ENCODE results near the gene MED29. TPM values are rescaled to one million over a fixed set of nuclear protein-coding genes. Genes with fewer than 3 reads are reported as not detected.

Gene MED29
- total RNA-seq, 4 donors from 2014 or later = 32.9 to 52.5 (median 37.6) TPM

DNA sequence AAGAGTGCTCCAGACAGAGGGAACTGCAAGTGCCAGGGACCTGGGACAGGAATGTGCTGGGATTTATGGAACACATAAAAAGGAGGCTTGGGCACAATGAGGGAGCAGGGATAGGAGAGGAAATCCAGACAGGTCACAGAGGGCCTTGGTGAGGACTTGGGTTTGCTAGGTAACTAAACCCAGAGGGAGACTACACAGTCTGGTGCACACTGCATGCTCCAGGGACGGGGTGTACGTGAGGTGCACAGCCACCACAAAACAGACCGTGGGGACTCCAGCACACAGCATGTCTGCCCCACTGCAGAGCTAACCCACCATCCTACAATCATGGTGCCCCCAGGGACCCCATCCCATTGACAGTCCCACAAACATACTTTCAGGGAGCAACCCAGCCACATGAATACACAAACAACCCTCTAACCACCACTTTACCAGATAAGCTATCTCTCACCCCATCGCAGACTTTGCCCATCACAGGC lies 9.9 kb downstream of the MED29 start:
- TF ChIP-seq POLR2A (IDR thresholded peaks at IDR 0.05) = no peak
- TF ChIP-seq, protein P1, sequence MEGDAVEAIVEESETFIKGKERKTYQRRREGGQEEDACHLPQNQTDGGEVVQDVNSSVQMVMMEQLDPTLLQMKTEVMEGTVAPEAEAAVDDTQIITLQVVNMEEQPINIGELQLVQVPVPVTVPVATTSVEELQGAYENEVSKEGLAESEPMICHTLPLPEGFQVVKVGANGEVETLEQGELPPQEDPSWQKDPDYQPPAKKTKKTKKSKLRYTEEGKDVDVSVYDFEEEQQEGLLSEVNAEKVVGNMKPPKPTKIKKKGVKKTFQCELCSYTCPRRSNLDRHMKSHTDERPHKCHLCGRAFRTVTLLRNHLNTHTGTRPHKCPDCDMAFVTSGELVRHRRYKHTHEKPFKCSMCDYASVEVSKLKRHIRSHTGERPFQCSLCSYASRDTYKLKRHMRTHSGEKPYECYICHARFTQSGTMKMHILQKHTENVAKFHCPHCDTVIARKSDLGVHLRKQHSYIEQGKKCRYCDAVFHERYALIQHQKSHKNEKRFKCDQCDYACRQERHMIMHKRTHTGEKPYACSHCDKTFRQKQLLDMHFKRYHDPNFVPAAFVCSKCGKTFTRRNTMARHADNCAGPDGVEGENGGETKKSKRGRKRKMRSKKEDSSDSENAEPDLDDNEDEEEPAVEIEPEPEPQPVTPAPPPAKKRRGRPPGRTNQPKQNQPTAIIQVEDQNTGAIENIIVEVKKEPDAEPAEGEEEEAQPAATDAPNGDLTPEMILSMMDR (IDR thresholded peaks at IDR 0.05) = no peak
- TF ChIP-seq EP300 (IDR thresholded peaks at IDR 0.05) = no peak
- no peaks in the 10 kb centered on the region for H3K27me3 ChIP-seq
- no peak for DNase-seq (ENCODE audit: low spot score in 2 of 2)
- peak overlapping the region in 1 of 4 donors; percentile 14 for H3K4me3 ChIP-seq
- H3K36me3 ChIP-seq = peaks cover 0 to 25% (median 0%) of the 10 kb centered on the region in 3 donors
- H3K9me3 ChIP-seq = no peaks in the 10 kb centered on the region
- WGBS, 2 donors = 67 to 82% methylated on average over 4 of the region's 4 CpGs
- H3K4me1 ChIP-seq = peaks cover 0 to 84% (median 57%) of the 10 kb centered on the region in 4 donors
- H3K27ac ChIP-seq = peak overlapping the region; percentile 94 to 100 (median 100)

DNA sequence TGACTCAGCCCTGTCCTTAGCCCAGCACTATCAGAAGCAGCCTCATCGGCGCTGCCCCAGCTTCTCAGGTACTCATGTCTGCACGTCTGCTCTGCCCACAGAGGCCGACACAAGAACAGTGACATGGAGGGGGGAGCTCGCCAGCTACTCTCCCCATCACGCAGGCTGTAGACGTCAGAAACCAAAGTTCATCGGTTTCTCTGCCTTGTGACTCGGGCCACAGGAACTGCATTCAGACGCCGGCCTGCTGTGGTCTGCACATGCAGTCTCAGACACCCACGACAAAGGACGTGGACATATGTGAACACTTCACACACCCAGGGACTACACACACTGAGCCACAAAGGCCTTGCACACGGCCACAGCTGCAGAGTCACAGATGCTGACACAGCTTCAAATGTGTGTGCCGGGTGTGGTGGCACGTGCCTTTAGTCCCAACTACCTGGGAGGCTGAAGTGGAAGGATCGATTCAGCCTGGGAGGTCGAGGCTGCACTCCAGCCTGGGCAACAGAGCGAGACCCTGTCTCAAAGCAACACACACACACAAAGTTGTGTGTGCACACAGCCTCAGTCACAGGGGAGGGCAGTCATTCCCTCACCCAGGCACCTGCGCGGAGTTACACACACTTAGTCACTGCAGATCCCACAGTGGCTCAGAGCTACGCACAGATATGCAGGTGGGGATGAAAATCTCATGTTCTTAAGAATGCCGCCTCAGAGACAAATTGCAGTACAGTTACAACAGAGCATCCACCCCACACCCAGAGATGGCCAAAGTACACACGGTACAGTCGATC lies 10.6 kb downstream of the MED29 start:
- Histone ChIP-seq H3K4me3 (peak overlapping the region in 2 of 4 donors; percentile 56 to 66), H3K27me3 (peaks cover 0 to 3% of the 10 kb centered on the region in 2 donors), H3K27ac (peak overlapping the region; percentile 94 to 100 (median 100)), H3K4me1 (peaks cover 0 to 85% (median 59%) of the 10 kb centered on the region in 4 donors), H3K9me3 (no peaks in the 10 kb centered on the region), H3K36me3 (peaks cover 0 to 20% (median 0%) of the 10 kb centered on the region in 3 donors)
- WGBS, 2 donors = 38 to 40% methylated on average over 23 to 25 of the region's 25 CpGs
- TF ChIP-seq, protein P1 (IDR thresholded peaks at IDR 0.05) = no peak
- TF ChIP-seq POLR2A (IDR thresholded peaks at IDR 0.05) (peak in 1 of 2 donors; percentile 19), EP300 (IDR thresholded peaks at IDR 0.05) (peak; percentile 30 to 65)
- DNase-seq (ENCODE audit: low spot score in 2 of 2) = peak in 1 of 2 donors; percentile 69

DNA sequence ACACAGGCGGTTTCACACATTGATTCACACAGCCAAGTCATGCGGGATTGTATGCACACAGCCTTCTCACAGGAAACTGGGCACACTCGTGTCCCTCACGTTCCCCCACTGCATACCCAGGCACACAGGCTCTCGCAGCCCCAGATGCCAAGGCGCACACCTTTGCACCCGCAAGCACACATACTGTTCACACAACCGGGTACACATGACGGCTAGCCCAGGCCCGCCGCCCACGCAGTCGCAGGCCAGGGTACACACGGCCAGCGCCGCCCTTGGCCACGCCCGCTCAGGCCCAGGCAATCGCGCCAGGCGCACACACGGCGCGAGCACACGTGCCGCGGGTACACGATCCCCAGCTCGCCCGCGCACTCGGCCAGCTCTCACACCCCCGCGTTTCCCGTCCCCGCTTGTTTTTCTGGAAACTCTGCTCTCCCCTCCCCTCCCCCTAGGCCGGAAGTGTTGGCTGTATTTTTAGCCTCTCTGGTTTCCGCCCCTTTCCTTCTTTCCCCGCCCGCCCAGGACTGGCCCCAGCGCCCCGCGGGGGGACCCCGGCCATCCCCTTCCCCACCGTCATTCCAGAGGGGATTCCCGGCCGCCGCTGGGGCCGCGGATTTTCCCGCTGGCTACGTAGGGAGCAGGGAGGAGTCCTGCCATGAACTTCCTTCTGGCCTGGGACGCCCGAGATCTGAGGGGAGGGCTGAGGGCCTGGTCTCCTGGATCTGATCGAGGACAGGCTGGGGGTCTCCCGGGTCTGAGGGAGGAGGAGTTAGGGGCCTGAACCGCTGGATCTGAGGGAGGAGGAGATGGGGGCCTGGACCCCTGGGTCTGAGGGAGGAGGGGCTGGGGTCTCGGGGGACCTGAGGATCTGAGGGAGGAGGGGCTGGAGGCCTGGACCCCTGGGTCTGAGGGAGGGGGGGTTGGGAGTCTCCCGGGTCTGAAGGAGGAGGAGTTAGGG lies 11.4 kb downstream of the MED29 start:
- peak overlapping the region; percentile 50 to 78 (median 61) for H3K4me3 ChIP-seq
- 2 to 3% methylated on average over 53 to 54 of the region's 59 CpGs for WGBS, 2 donors
- H3K36me3 ChIP-seq = peaks cover 0 to 22% (median 4%) of the 10 kb centered on the region in 3 donors
- H3K9me3 ChIP-seq = no peaks in the 10 kb centered on the region
- peak; percentile 90 to 94 for DNase-seq (ENCODE audit: low spot score in 2 of 2)
- peak overlapping the region; percentile 94 to 100 (median 100) for H3K27ac ChIP-seq
- TF ChIP-seq POLR2A (IDR thresholded peaks at IDR 0.05) (peak in 1 of 2 donors; percentile 68), EP300 (IDR thresholded peaks at IDR 0.05) (peak; percentile 77 to 96)
- TF ChIP-seq, protein P1 (IDR thresholded peaks at IDR 0.05) = no peak
- H3K4me1 ChIP-seq = peaks cover 0 to 78% (median 56%) of the 10 kb centered on the region in 4 donors
- peaks cover 0 to 3% of the 10 kb centered on the region in 2 donors for H3K27me3 ChIP-seq

DNA sequence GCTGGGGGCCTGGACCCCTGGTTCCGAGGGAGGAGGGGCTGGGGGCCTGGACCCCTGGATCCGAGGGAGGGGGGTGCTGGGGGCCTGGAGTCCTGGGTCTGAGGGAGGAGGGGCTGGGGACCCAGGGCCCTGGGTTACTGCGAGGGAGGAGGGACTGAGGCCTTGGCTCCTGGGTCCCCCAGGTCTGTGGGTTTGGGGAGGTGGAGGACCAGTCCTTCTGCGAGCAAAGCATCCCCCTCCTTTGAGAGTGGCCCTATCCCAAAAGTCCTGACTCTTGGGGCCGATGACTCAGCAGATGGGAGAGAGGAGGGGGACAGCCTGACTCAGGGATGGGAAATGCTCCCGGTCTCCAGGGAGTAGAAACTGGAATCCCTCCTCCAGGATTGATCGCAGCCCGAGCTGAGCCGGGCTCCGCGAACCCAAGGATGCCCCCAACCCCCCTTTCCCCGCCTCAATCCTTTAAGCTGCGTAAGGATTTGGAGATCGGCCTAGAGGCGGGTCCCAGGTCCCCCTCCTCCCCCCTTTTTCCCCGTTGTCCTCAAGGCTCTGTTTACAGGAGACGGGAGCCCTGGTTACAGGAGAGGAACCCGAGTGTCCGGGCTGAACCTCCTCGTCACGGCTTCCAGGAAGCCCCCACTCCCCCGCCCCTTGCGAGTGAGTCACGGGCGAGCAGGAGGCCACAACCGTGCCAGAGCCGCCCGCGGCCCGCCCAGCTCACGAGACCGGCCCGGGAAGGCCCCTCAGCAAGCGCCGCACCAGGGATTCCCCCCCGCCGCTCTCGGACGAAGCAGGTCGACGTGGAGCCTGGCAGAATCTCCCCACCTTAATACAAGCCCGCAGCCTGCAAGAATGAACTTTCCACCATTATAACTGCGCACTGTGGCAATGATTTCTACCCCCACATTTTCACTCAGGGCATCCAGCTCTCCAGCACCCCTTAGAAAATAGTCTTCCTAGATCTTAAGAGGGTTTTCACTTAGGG lies 12.4 kb downstream of the MED29 start:
- H3K9me3 ChIP-seq = no peaks in the 10 kb centered on the region
- peaks cover 0 to 3% of the 10 kb centered on the region in 2 donors for H3K27me3 ChIP-seq
- WGBS, 2 donors = 1 to 2% methylated on average over 37 to 42 of the region's 43 CpGs
- H3K4me1 ChIP-seq = peaks cover 0 to 68% (median 47%) of the 10 kb centered on the region in 4 donors
- H3K4me3 ChIP-seq = peak overlapping the region; percentile 50 to 78 (median 61)
- TF ChIP-seq, protein P1 (IDR thresholded peaks at IDR 0.05) = peak in 1 of 5 experiments; percentile 48
- TF ChIP-seq POLR2A (IDR thresholded peaks at IDR 0.05) (peak; percentile 73 to 75), EP300 (IDR thresholded peaks at IDR 0.05) (peak; percentile 99 to 100)
- DNase-seq (ENCODE audit: low spot score in 2 of 2) = peak; percentile 99
- peak overlapping the region; percentile 94 to 100 (median 100) for H3K27ac ChIP-seq
- peaks cover 9 to 28% (median 14%) of the 10 kb centered on the region in 3 donors for H3K36me3 ChIP-seq

All from tibial nerve (tissue), 4 donors.